ENCODE measurements around the gene SYT11. TPM values are rescaled to one million over a fixed set of nuclear protein-coding genes. Genes with fewer than 3 reads are reported as not detected.
A peak's percentile ranks its signal among the peaks of the same experiment; 100 is the strongest.

Gene SYT11
- polyA plus RNA-seq, 3 donors, result 18.5 to 20.9 (median 20.7) TPM

DNA sequence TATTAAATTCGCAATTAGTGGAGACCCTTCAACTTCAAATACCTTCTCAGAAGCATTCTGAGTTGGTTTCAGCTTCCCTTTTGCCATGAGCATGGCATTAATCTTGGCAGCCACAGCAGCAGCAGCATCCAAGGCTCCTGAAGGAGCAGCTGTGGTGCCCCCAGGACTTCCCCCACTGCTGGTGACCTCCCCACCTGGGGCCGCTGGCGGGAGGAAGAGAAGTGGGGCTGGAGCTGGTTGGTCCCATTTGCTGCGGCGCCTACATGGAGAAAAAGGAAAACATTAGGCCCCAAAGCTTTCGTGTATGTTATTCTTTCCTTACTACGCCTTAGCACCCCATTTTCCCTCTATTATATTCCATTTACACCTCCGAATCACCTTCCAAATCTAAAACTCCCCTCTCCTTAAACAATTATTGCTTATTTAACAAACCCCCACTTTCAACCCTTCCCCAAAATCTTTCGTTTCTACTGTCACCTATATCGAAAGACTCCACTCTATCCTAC lies 74.3 kb downstream of the SYT11 start:
- no peak for DNase-seq (ENCODE audit: low read depth in 3 of 3, low spot score in 2 of 3)

DNA sequence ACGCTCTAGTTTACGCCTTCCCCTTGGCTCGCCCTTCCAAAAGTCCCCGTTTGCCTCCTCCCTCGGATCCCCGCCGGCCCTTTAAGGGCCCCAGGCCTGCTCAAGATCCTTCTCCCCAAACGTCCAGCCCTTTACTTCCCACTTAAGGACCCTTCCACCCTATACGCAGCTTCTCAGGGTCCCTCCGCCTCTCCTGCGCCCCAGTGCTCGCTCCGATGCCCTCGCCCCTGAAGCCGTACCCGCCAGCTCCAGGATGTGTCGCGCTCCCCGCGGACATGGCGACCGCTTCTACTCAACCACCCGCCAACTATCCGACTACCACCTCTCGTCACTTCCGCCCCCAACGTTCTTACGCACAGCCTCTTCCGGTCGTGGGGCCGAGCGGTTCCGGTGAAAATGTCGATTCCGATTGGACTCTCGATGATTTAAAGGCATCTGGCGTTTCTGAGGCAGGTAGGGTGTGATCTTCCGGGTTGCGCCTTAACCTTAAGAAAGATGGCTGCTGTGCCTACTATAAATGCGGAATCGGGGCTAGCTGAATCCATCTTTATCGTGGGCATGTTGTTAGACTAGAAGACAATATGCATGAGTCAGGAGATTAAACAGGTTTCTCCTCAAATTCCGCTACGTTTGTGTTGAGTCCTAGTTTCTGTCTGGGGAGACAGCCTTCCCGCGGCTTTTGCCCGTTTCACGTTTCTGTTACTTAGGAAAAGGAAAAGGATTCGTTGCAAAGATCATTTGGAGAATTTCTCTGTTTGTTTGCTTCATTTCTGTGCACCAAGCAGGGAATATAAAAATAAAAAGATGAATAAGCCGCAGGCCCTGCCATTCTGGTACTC lies 74.9 kb downstream of the SYT11 start, which contains the start of gene KHDC4:
Gene KHDC4, minus strand, starts transcription at position 317 of the 839 bp plus-strand sequence. Its CDS starts 40 bp downstream, at position 277.
- peak; percentile 93 to 99 (median 97) for DNase-seq (ENCODE audit: low read depth in 3 of 3, low spot score in 2 of 3)

Other genes with a start within 250 kb of the SYT11 start
- gene MSTO1, start 249.3 kb upstream of the SYT11 start, polyA plus RNA-seq (ENCODE audit: insufficient read length in 3 of 3), result 10 to 100 TPM; 48.5 to 57.5 (median 49.0) TPM
- 10 to 100 TPM; 68.9 to 81.2 (median 69.1) TPM for gene YY1AP1, start 170.8 kb upstream of the SYT11 start, polyA plus RNA-seq (ENCODE audit: insufficient read length in 3 of 3)
- 100 to 1,000 TPM; 107 to 116 (median 110) TPM for gene DAP3, start 170.5 kb upstream of the SYT11 start, polyA plus RNA-seq (ENCODE audit: insufficient read length in 3 of 3)
- 10 to 100 TPM; 37.9 to 47.9 (median 40.0) TPM for gene GON4L, start 2.4 kb upstream of the SYT11 start, polyA plus RNA-seq (ENCODE audit: insufficient read length in 3 of 3)
- 10 to 100 TPM; 50.4 to 54.9 (median 52.9) TPM for gene RIT1, start 51.8 kb downstream of the SYT11 start, polyA plus RNA-seq (ENCODE audit: insufficient read length in 3 of 3)
- gene KHDC4, start 74.8 kb downstream of the SYT11 start, polyA plus RNA-seq (ENCODE audit: insufficient read length in 3 of 3), result 10 to 100 TPM; 46.1 to 48.2 (median 48.1) TPM
- gene RXFP4, start 82.1 kb downstream of the SYT11 start, polyA plus RNA-seq (ENCODE audit: insufficient read length in 3 of 3), result under 1 TPM in 1 of 3 donors, not detected in 2; 0.14 TPM
- gene ARHGEF2, start 119.0 kb downstream of the SYT11 start, polyA plus RNA-seq (ENCODE audit: insufficient read length in 3 of 3), result 10 to 100 TPM; 73.8 to 82.2 (median 79.5) TPM
- 100 to 1,000 TPM; 425 to 439 (median 435) TPM for gene SSR2, start 161.4 kb downstream of the SYT11 start, polyA plus RNA-seq (ENCODE audit: insufficient read length in 3 of 3)
- 10 to 100 TPM; 47.6 to 53.0 (median 49.8) TPM for gene UBQLN4, start 194.2 kb downstream of the SYT11 start, polyA plus RNA-seq (ENCODE audit: insufficient read length in 3 of 3)
- gene LAMTOR2, start 195.2 kb downstream of the SYT11 start, polyA plus RNA-seq (ENCODE audit: insufficient read length in 3 of 3), result 10 to 100 TPM; 52.4 to 58.7 (median 55.7) TPM
- 10 to 100 TPM; 48.2 to 62.7 (median 54.4) TPM for gene RAB25, start 201.6 kb downstream of the SYT11 start, polyA plus RNA-seq (ENCODE audit: insufficient read length in 3 of 3)
- gene MEX3A, start 222.9 kb downstream of the SYT11 start, polyA plus RNA-seq (ENCODE audit: insufficient read length in 3 of 3), result 10 to 100 TPM; 42.6 to 44.5 (median 44.2) TPM

All from right renal cortex interstitium (tissue), 3 donors.